HFF-Myc (cell line): ENCODE measurements around the gene LAD1.

Source experiments
- DNase-seq: peaks from one replicate; pipeline ENCODE4 v3.0.0-alpha.2; 2011; ENCODE audit warnings: low read depth; ENCODE audit errors: extremely low read depth
- H3K4me3 ChIP-seq: replicated peaks from 2 replicates; pipeline ENCODE4 v1.5.1; 2011; ENCODE audit warnings: low read depth, mild to moderate bottlenecking, control low read depth, low read length
- TF ChIP-seq, protein P1 (sequence below): IDR thresholded peaks from 2 replicates; pipeline ENCODE4 v1.5.1; 2012; ENCODE audit warnings: mild to moderate bottlenecking, low read depth, low read length, control low read depth; ENCODE audit errors: missing control alignments

The LAD1 gene

DNA sequence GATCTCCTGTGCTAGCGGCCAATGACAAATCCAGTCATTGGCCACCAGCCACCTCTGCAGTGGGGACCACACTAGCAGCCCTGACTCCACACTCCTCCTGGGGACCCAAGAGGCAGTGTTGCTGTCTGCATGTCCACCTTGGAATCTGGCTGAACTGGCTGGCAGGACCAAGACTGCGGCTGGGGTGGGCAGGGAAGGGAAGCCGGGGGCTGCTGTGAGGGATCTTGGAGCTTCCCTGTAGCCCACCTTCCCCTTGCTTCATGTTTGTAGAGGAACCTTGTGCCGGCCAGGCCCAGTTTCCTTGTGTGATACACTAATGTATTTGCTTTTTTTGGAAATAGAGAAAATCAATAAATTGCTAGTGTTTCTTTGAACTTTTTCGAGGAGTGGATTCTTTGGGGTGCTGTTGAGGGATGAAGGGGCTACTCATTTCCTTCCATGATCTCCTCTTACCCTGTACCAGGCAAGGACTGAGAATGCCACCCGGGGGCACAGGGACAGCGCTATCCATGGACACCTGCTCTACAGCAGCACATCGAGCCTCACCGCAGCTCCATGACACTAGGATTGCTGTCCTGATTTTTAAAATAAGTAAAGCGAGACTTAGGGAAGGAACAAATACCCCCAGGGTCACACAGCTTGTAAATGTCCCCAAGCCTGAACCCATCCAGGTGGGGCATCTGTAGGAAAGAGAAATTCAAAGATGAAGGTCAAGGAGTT, 66.3 kb downstream of the LAD1 start:
- no peak overlapping the region for H3K4me3 ChIP-seq
- TF ChIP-seq, protein P1, sequence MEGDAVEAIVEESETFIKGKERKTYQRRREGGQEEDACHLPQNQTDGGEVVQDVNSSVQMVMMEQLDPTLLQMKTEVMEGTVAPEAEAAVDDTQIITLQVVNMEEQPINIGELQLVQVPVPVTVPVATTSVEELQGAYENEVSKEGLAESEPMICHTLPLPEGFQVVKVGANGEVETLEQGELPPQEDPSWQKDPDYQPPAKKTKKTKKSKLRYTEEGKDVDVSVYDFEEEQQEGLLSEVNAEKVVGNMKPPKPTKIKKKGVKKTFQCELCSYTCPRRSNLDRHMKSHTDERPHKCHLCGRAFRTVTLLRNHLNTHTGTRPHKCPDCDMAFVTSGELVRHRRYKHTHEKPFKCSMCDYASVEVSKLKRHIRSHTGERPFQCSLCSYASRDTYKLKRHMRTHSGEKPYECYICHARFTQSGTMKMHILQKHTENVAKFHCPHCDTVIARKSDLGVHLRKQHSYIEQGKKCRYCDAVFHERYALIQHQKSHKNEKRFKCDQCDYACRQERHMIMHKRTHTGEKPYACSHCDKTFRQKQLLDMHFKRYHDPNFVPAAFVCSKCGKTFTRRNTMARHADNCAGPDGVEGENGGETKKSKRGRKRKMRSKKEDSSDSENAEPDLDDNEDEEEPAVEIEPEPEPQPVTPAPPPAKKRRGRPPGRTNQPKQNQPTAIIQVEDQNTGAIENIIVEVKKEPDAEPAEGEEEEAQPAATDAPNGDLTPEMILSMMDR, result no peak
- no peak for DNase-seq

DNA sequence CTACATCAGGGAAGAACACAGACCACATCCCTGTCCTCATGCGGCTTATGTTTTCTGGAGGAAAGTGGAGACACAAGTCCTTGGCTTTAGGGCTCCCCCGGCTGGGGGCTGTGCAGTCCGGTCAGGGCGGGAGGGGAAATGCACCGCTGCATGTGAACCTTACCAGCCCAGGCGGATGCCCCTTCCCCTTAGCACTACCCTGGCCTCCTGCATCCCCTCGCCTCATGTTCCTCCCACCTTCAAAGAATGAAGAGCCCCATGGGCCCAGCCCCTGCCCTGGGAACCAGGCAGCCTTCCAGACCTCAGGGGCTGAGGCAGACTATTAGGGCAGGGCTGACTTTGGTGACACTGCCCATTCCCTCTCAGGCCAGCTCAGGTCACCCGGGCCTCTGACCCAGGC, 67.1 kb downstream of the LAD1 start:
- DNase-seq, result no peak
- H3K4me3 ChIP-seq, result no peak overlapping the region
- TF ChIP-seq, protein P1, result no peak

DNA sequence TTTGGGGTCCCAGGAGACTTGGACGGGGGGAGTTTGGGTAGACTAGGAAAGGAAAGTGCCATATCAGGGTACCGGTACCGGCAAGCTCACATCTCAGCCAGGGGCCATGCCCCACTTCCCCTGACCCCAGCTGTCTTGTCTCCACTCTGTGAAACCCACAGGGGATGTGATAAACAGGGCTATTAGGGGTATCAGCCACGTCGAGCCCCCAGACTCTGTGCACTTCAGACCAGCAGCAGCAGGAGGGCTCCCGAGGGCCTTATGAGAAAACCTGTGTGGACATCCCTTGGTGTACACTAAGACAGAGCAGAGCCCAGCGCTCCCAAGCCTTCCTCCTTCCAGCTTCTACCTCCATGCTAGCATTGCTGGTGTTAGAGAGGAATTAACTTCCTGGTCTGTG, 68.0 kb downstream of the LAD1 start:
- TF ChIP-seq, protein P1, result no peak
- H3K4me3 ChIP-seq, result no peak overlapping the region
- DNase-seq, result no peak
